ENCODE data around the gene ELP1.
"Not testable (repeated sequence)": the region's sequence is repeated elsewhere in the genome, so short reads cannot be mapped to it uniquely, and the experiment has no call there.

ELP1 gene

DNA sequence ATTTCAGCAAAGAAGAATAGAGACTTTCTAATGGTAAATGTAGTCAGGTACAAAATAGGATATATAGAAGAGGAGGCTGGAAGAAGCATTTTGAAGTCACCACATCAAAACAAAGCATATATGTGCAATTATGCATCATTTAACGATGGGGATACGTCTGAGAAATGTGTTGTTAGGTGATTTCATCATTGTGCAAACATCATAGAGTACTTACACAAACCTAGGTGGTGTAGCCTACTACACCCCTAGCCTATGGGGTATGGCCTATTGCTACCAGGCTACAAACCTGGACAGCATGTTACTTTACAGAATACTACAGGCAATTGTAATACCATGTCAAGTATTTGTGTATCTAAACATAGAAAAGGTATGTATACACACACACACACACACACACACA, 28.4 kb downstream of the ELP1 start:
- Histone ChIP-seq H2AFZ (no peak overlapping the region), H3K36me3 (ENCODE audit: control insufficient read depth, insufficient read depth, low read length) (no peaks in the 10 kb centered on the region), H3K9me3 (ENCODE audit: control insufficient read depth, low read length) (no peaks in the 10 kb centered on the region), H3K27me3 (ENCODE audit: control insufficient read depth, insufficient read depth, low read length) (no peaks in the 10 kb centered on the region), H3K27ac (no peak overlapping the region), H3K79me2 (no peaks in the 10 kb centered on the region), H3K9ac (no peak overlapping the region), H3K4me2 (ENCODE audit: low read length) (no peak overlapping the region), H3K4me3 (ENCODE audit: low read depth, low read length) (no peak overlapping the region), H3K4me1 (no peaks in the 10 kb centered on the region)
- TF ChIP-seq, protein P1, sequence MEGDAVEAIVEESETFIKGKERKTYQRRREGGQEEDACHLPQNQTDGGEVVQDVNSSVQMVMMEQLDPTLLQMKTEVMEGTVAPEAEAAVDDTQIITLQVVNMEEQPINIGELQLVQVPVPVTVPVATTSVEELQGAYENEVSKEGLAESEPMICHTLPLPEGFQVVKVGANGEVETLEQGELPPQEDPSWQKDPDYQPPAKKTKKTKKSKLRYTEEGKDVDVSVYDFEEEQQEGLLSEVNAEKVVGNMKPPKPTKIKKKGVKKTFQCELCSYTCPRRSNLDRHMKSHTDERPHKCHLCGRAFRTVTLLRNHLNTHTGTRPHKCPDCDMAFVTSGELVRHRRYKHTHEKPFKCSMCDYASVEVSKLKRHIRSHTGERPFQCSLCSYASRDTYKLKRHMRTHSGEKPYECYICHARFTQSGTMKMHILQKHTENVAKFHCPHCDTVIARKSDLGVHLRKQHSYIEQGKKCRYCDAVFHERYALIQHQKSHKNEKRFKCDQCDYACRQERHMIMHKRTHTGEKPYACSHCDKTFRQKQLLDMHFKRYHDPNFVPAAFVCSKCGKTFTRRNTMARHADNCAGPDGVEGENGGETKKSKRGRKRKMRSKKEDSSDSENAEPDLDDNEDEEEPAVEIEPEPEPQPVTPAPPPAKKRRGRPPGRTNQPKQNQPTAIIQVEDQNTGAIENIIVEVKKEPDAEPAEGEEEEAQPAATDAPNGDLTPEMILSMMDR (IDR thresholded peaks at IDR 0.05) = no peak

DNA sequence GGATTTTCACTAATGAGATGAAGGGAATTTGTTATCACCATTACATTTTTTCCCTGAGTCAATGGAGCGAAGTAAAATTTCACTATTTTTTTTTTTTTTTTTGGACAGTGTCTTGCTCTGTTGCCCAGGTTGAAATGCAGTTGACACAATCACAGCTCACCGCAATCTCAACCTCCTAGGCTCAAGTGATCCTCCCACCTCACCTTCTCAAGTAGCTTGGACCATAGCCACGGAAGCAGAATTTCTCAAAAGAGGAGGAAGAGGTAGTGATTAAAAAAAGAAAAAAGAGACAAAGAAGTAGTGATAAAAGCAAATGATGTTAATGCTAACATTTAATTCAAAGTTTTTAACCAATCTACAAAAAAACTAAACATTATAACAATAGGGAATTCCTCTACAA, 29.8 kb downstream of the ELP1 start:
- H3K4me1 ChIP-seq = no peaks in the 10 kb centered on the region
- no peaks in the 10 kb centered on the region for H3K27me3 ChIP-seq (ENCODE audit: control insufficient read depth, insufficient read depth, low read length)
- no peak overlapping the region for H2AFZ ChIP-seq
- H3K27ac ChIP-seq = no peak overlapping the region
- no peak overlapping the region for H3K9ac ChIP-seq
- no peaks in the 10 kb centered on the region for H3K36me3 ChIP-seq (ENCODE audit: control insufficient read depth, insufficient read depth, low read length)
- TF ChIP-seq, protein P1 (IDR thresholded peaks at IDR 0.05) = no peak
- H3K4me2 ChIP-seq (ENCODE audit: low read length) = no peak overlapping the region
- no peak overlapping the region for H3K4me3 ChIP-seq (ENCODE audit: low read depth, low read length)
- no peaks in the 10 kb centered on the region for H3K9me3 ChIP-seq (ENCODE audit: control insufficient read depth, low read length)
- H3K79me2 ChIP-seq = no peaks in the 10 kb centered on the region

DNA sequence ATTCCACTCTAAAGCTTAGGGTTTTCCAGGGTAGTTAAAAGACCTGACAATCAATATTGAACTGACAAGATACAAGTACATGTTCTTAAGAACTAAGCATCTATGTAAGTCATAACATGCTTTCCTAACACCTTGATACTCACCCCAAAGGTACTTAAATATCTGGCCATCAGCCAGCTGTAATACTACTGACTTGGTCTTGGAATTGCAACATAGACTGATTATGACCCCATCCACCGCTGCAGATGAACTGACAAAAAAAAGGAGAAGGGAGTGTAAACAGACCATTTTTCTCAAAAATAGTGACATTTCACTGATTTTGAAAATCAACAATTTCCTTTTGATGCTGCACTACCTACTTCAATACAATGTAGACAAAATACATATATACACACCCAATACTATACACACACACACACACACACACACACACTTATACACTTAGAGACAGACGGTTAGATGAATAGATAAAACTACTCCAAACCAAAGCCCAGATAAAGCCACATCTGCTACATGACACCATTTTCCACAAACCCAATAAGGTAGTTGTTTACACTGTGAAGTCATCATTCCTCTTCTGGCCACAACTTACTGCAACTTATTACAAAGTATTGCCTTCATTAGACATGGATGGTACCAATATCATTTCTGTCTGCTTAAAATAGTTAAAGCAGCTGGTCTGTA, 30.4 kb downstream of the ELP1 start:
- no peaks in the 10 kb centered on the region for H3K9me3 ChIP-seq (ENCODE audit: control insufficient read depth, low read length)
- no peak overlapping the region for H3K4me2 ChIP-seq (ENCODE audit: low read length)
- no peak overlapping the region for H2AFZ ChIP-seq
- no peak overlapping the region for H3K27ac ChIP-seq
- H3K9ac ChIP-seq = no peak overlapping the region
- no peak overlapping the region for H3K4me3 ChIP-seq (ENCODE audit: low read depth, low read length)
- TF ChIP-seq, protein P1 (IDR thresholded peaks at IDR 0.05) = no peak
- no peaks in the 10 kb centered on the region for H3K27me3 ChIP-seq (ENCODE audit: control insufficient read depth, insufficient read depth, low read length)
- no peaks in the 10 kb centered on the region for H3K79me2 ChIP-seq
- H3K36me3 ChIP-seq (ENCODE audit: control insufficient read depth, insufficient read depth, low read length) = no peaks in the 10 kb centered on the region
- no peaks in the 10 kb centered on the region for H3K4me1 ChIP-seq

DNA sequence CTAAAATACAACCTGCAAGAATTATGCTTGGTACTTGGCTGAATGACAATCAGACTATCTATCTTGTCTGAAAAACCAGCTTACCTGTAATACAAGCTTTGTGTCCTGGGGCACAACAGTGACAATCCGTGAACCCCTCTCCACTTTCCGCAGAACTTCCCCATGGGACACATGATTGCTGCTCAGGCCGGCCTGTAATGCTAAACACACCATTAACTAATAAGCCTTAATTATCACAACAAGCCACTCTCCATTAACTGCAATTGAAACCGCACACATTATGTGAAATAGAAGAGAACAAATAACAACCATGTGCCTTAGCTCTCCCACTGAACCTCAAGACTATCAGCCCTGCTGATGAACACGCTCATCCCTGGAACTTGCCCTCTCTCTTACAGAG, 33.7 kb downstream of the ELP1 start:
- no peak overlapping the region for H3K9ac ChIP-seq
- no peak overlapping the region for H2AFZ ChIP-seq
- H3K27me3 ChIP-seq (ENCODE audit: control insufficient read depth, insufficient read depth, low read length) = no peaks in the 10 kb centered on the region
- TF ChIP-seq, protein P1 (IDR thresholded peaks at IDR 0.05) = no peak
- no peaks in the 10 kb centered on the region for H3K9me3 ChIP-seq (ENCODE audit: control insufficient read depth, low read length)
- H3K4me1 ChIP-seq = no peaks in the 10 kb centered on the region
- no peak overlapping the region for H3K4me3 ChIP-seq (ENCODE audit: low read depth, low read length)
- no peak overlapping the region for H3K27ac ChIP-seq
- H3K4me2 ChIP-seq (ENCODE audit: low read length) = no peak overlapping the region
- no peaks in the 10 kb centered on the region for H3K79me2 ChIP-seq
- H3K36me3 ChIP-seq (ENCODE audit: control insufficient read depth, insufficient read depth, low read length) = no peaks in the 10 kb centered on the region

DNA sequence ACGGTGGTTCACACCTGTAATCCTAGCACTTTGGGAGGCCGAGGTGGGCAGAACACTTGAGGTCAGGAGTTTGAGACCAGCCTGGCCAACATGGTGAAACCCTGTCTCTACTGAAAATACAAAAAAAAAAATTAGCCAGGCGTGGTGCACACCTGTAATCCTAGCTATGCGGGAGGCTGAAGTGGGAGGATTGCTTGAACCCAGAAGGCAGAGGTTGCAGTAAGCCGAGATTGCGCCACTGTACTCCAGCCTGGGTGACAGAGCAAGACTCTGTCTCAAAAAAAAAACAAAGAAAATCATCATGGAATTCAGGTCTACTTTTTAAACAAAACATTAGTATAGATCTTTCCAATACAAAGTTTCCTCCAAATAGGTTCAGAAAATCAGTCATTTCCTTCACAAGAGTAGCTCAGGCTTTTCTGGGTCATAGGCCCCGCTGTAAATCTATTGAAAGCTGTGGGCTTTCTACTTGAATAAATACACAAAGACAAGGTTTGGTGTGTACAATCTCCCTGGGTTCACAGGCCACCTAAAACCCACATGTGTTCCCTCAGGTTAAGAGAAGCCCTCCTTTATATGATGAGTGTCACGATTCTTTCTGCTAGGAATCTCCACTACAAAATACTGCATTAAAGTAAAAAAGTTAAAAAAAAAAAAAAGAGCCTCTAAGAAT, 34.8 kb downstream of the ELP1 start:
- H3K79me2 ChIP-seq; H3K4me1 ChIP-seq; H3K9me3 ChIP-seq (ENCODE audit: control insufficient read depth, low read length); H3K9ac ChIP-seq; H3K27me3 ChIP-seq (ENCODE audit: control insufficient read depth, insufficient read depth, low read length); H3K36me3 ChIP-seq (ENCODE audit: control insufficient read depth, insufficient read depth, low read length); H2AFZ ChIP-seq; H3K27ac ChIP-seq; H3K4me3 ChIP-seq (ENCODE audit: low read depth, low read length); H3K4me2 ChIP-seq (ENCODE audit: low read length): not testable (repeated sequence)

All from parathyroid adenoma (tissue), 2 donors.